K562 (cell line): ENCODE results near the gene TRAF5. TPM values are rescaled to one million over a fixed set of nuclear protein-coding genes. Genes with fewer than 3 reads are reported as not detected.
A peak's percentile ranks its signal among the peaks of the same experiment; 100 is the strongest.

Experiments
- CREB1 ChIP-seq, 2 experiments: sonication (generic) in 1 of 2; formaldehyde crosslinking in 1 of 2; IDR thresholded peaks; 2 replicates each; pipeline versions ENCODE4 v1.6.1 to v1.8.0; 2012 to 2022; ENCODE audit warnings: inconsistent platforms in 1 of 2, mild to moderate bottlenecking in 1 of 2, missing genetic modification reagents in 1 of 2, moderate library complexity in 1 of 2
- FIP1L1 ChIP-seq: fragments of 200-400 bp; formaldehyde crosslinking; IDR thresholded peaks from 2 replicates; pipeline ENCODE4 v1.6.1; 2018; ENCODE audit warnings: mild to moderate bottlenecking, low read depth, low read length; ENCODE audit not compliant: poor library complexity, severe bottlenecking
- GATAD2B ChIP-seq: fragments of 450-650 bp; IDR thresholded peaks from 2 replicates; pipeline ENCODE4 v1.6.1; 2017; ENCODE audit warnings: mild to moderate bottlenecking, borderline replicate concordance
- KAT7 ChIP-seq: sonication (generic); formaldehyde crosslinking; IDR thresholded peaks from 2 replicates; pipeline ENCODE4 v1.8.0; 2022; ENCODE audit warnings: missing genetic modification reagents, mild to moderate bottlenecking, borderline replicate concordance
- LEF1 ChIP-seq: fragments of 450-650 bp; IDR thresholded peaks from 2 replicates; pipeline ENCODE4 v1.6.1; 2016; ENCODE audit warnings: mild to moderate bottlenecking
- MTA1 ChIP-seq: fragments of 450-650 bp; IDR thresholded peaks from 2 replicates; pipeline ENCODE4 v1.6.1; 2017; ENCODE audit warnings: borderline replicate concordance
- MXD1 ChIP-seq: fragments of 250-450 bp; sonication (Bioruptor Pico); IDR thresholded peaks from 2 replicates; pipeline ENCODE4 v1.8.0; 2021; ENCODE audit warnings: borderline replicate concordance, mild to moderate bottlenecking, moderate library complexity; ENCODE audit not compliant: poor library complexity, severe bottlenecking
- NUFIP1 ChIP-seq: fragments of 450-650 bp; IDR thresholded peaks from 2 replicates; pipeline ENCODE4 v1.6.1; 2018; ENCODE audit not compliant: partially characterized antibody
- PTBP1 ChIP-seq: fragments of 200-400 bp; formaldehyde crosslinking; IDR thresholded peaks from 2 replicates; pipeline ENCODE4 v1.6.1; 2017; ENCODE audit warnings: low read depth, low read length
- RBM17 ChIP-seq: fragments of 200-400 bp; formaldehyde crosslinking; IDR thresholded peaks from 2 replicates; pipeline ENCODE4 v1.6.1; 2017; ENCODE audit warnings: low read depth, mild to moderate bottlenecking, low read length, borderline replicate concordance
- RFX1 ChIP-seq: fragments of 450-650 bp; IDR thresholded peaks from 2 replicates; pipeline ENCODE4 v1.6.1; 2016; ENCODE audit warnings: mild to moderate bottlenecking, moderate library complexity
- SETDB1 ChIP-seq: IDR thresholded peaks from one replicate; pipeline ENCODE4 v1.6.1; 2012; ENCODE audit warnings: low read length, control low read depth, inconsistent platforms
- SMARCC2 ChIP-seq: fragments of 450-650 bp; IDR thresholded peaks from 2 replicates; pipeline ENCODE4 v1.6.1; 2017; ENCODE audit warnings: antibody characterized with exemption, moderate library complexity, mild to moderate bottlenecking, low read depth
- WHSC1 ChIP-seq: IDR thresholded peaks from one replicate; pipeline ENCODE4 v1.6.1; 2012; ENCODE audit warnings: low read length, control low read depth, inconsistent platforms
- ZBTB2 ChIP-seq: fragments of 450-650 bp; IDR thresholded peaks from 2 replicates; pipeline ENCODE4 v1.6.1; 2016; ENCODE audit warnings: antibody characterized with exemption
- ZFX ChIP-seq: sonication (generic); formaldehyde crosslinking; IDR thresholded peaks from 2 replicates; pipeline ENCODE4 v1.8.0; 2022; ENCODE audit warnings: mild to moderate bottlenecking, missing genetic modification reagents, moderate library complexity
- ZNF76 ChIP-seq: fragments of 250-450 bp; sonication (Bioruptor Pico); IDR thresholded peaks from 2 replicates; pipeline ENCODE4 v1.4.0; 2020; ENCODE audit warnings: mild to moderate bottlenecking, moderate library complexity, borderline replicate concordance
- polyA plus RNA-seq, 8 experiments: library from polyadenylated mRNA; depleted of rRNA in 4 of 8; stranded (reverse) in 5 of 8; unstranded in 3 of 8; fragments of >200 nt; fragmentation: Nextera tagmentation in 2 of 8; fragmentation: Illumina TruSeq in 1 of 8; extraction: Ambion mirVana in 2 of 8; extraction: Trizol in 1 of 8; gene quantifications; 2 replicates each; pipeline versions ENCODE4 v1.2.1 to v1.2.3, GENCODE V29; 2011 to 2014; ENCODE audit warnings: inconsistent platforms in 1 of 8, missing spikeins in 1 of 8
- total RNA-seq, 7 experiments: library from RNA; depleted of rRNA in 6 of 7; stranded (reverse); fragments of >200 nt in 6 of 7; fragmentation: Illumina TruSeq in 2 of 7; extraction: Trizol in 2 of 7; gene quantifications; 2 replicates each; pipeline versions ENCODE4 v1.2.1 to v1.2.3, GENCODE V29; 2011 to 2021; ENCODE audit warnings: low replicate concordance in 1 of 7
- TF ChIP-seq, protein P1 (sequence below), 2 experiments: fragments of 450-650 bp; formaldehyde crosslinking in 1 of 2; IDR thresholded peaks; 2 replicates each; pipeline versions ENCODE4 v1.4.0 to v1.6.1; 2014 to 2020; ENCODE audit warnings: mild to moderate bottlenecking in 2 of 2, borderline replicate concordance in 1 of 2, low read depth in 1 of 2

Gene TRAF5
- total and polyA plus RNA-seq, 9 of the 15 experiments (the other 6 are each of a cell fraction or from before 2014, with no cell fraction given) = 2.0 to 9.3 (median 5.3) TPM

GRCh38 chr1:211382714-211383480 lies 56.3 kb downstream of the TRAF5 start (continued):
- TF ChIP-seq, protein P1, sequence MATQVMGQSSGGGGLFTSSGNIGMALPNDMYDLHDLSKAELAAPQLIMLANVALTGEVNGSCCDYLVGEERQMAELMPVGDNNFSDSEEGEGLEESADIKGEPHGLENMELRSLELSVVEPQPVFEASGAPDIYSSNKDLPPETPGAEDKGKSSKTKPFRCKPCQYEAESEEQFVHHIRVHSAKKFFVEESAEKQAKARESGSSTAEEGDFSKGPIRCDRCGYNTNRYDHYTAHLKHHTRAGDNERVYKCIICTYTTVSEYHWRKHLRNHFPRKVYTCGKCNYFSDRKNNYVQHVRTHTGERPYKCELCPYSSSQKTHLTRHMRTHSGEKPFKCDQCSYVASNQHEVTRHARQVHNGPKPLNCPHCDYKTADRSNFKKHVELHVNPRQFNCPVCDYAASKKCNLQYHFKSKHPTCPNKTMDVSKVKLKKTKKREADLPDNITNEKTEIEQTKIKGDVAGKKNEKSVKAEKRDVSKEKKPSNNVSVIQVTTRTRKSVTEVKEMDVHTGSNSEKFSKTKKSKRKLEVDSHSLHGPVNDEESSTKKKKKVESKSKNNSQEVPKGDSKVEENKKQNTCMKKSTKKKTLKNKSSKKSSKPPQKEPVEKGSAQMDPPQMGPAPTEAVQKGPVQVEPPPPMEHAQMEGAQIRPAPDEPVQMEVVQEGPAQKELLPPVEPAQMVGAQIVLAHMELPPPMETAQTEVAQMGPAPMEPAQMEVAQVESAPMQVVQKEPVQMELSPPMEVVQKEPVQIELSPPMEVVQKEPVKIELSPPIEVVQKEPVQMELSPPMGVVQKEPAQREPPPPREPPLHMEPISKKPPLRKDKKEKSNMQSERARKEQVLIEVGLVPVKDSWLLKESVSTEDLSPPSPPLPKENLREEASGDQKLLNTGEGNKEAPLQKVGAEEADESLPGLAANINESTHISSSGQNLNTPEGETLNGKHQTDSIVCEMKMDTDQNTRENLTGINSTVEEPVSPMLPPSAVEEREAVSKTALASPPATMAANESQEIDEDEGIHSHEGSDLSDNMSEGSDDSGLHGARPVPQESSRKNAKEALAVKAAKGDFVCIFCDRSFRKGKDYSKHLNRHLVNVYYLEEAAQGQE (IDR thresholded peaks at IDR 0.05; ENCODE audit: borderline replicate concordance) = peak; percentile 47; the same call in 1 of the 2 replicates
- TF ChIP-seq, protein P1 (CRISPR knock-in tag; IDR thresholded peaks at IDR 0.05; ENCODE audit: low read depth) = peak; percentile 72; the same call in 1 of the 2 replicates
- TF ChIP-seq ZNF76 (CRISPR knock-in tag) (0 out of 2 replicates have a peak, but pooled peaks have one; percentile 39), FIP1L1 (no peak), NUFIP1 (no peak), ZFX (CRISPR knock-in tag) (peak; percentile 95), GATAD2B (no peak), KAT7 (CRISPR knock-in tag) (peak; percentile 97), PTBP1 (no peak), LEF1 (no peak), MTA1 (no peak), SMARCC2 (0 out of 2 replicates have a peak, but pooled peaks have one; percentile 33), MXD1 (CRISPR knock-in tag) (no peak), ZBTB2 (peak; percentile 97), CREB1 (IDR thresholded peaks at IDR 0.05) (peak; percentile 84), CREB1 (CRISPR knock-in tag; IDR thresholded peaks at IDR 0.05) (peak; percentile 82), WHSC1 (no peak), RFX1 (no peak), RBM17 (no peak), SETDB1 (no peak)
